ENCODE measurements around the gene TMEM237. TPM values are rescaled to one million over a fixed set of nuclear protein-coding genes. Genes with fewer than 3 reads are reported as not detected.

The TMEM237 gene
- total RNA-seq, 1 experiment from 2014 or later, result 32.8 TPM

DNA sequence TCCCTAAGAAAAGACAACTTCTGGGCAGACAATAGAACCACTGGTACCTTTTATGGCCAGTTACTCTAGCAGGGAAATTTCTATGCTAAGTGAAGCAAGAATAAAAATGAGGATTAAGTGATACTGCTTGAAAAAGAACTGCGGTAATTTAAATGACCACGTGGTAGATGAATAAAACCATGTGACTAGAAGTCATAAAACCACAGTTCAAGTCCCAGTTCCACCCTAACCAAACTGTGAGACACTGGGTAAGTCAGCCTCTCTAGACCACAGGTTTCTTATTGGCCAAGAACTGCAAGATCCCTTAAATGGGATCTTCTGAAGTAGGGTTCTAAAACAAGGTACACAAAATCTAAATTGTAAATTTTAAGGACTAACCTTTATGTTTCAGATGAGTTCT is 12.7 kb downstream of the TMEM237 start:
- Histone ChIP-seq H4K20me1 (ENCODE audit: low read length) (no peaks in the 10 kb centered on the region), H3K36me3 (ENCODE audit: low read depth, low read length) (peaks cover 40% of the 10 kb centered on the region)

DNA sequence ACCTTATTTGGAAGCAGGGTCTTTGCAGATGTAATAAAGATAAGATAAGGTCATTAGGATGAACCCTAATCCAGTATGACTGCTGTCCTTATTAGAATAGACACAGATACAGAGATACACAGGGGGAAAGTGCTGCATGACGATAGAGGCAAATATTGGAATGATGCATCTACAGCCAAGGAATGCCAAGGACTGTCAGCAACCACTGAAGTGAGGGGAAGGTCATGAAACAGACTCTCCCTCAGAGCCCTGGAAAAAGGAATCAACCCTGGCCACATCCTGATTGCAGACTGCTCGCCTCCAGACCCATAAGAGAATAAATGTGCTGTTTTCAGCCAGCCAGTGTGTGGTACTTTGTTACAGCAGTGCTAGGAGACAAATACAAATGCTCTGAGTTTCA is 14.8 kb downstream of the TMEM237 start:
- Histone ChIP-seq H3K9me2 (replicated peaks; ENCODE audit: low read length) (no peaks in the 10 kb centered on the region), H3K4me3 (ENCODE audit: low read length) (no peak overlapping the region), H4K20me1 (ENCODE audit: low read length) (no peaks in the 10 kb centered on the region), H3K9me3 (ENCODE audit: low read length) (no peaks in the 10 kb centered on the region), H3K4me1 (ENCODE audit: insufficient read depth, low read length) (no peaks in the 10 kb centered on the region), H3K27me3 (ENCODE audit: low read length) (no peaks in the 10 kb centered on the region), H3K9ac (ENCODE audit: low read length) (no peak overlapping the region), H3K27ac (ENCODE audit: low read length) (no peak overlapping the region), H3K36me3 (ENCODE audit: low read depth, low read length) (peaks cover 34% of the 10 kb centered on the region), H3K79me2 (ENCODE audit: low read length) (no peaks in the 10 kb centered on the region), H3K4me2 (ENCODE audit: low read length) (no peak overlapping the region), H2AFZ (ENCODE audit: low read length) (no peak overlapping the region), H3F3A (ENCODE audit: low read length, unreplicated experiment) (no peaks in the 10 kb centered on the region)
- POLR2A ChIA-PET (ENCODE audit: unreplicated experiment), result no interaction called here
- no peak for TF ChIP-seq EZH2 (IDR thresholded peaks at IDR 0.05; ENCODE audit: low read length, unreplicated experiment)
- no peak for TF ChIP-seq EZH2phosphoT487 (IDR thresholded peaks at IDR 0.05; ENCODE audit: borderline replicate concordance, low read length)
- TF ChIP-seq, protein P1, sequence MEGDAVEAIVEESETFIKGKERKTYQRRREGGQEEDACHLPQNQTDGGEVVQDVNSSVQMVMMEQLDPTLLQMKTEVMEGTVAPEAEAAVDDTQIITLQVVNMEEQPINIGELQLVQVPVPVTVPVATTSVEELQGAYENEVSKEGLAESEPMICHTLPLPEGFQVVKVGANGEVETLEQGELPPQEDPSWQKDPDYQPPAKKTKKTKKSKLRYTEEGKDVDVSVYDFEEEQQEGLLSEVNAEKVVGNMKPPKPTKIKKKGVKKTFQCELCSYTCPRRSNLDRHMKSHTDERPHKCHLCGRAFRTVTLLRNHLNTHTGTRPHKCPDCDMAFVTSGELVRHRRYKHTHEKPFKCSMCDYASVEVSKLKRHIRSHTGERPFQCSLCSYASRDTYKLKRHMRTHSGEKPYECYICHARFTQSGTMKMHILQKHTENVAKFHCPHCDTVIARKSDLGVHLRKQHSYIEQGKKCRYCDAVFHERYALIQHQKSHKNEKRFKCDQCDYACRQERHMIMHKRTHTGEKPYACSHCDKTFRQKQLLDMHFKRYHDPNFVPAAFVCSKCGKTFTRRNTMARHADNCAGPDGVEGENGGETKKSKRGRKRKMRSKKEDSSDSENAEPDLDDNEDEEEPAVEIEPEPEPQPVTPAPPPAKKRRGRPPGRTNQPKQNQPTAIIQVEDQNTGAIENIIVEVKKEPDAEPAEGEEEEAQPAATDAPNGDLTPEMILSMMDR (conservative IDR thresholded peaks at IDR 0.05; ENCODE audit: low read depth, low read length), result no peak
- no TSS peak for BruUV-seq (replicated peaks)
- CTCF ChIA-PET, result no interaction called here
- ATAC-seq (no peak), DNase-seq (no peak)
- intact Hi-C loops (cut with micrococcal nuclease), result no loop called here

More for the DNA sequence above, 12.7 kb downstream of the TMEM237 start:
- Histone ChIP-seq H2AFZ (ENCODE audit: low read length) (no peak overlapping the region), H3K4me1 (ENCODE audit: insufficient read depth, low read length) (no peaks in the 10 kb centered on the region), H3K27ac (ENCODE audit: low read length) (no peak overlapping the region), H3K4me2 (ENCODE audit: low read length) (no peak overlapping the region), H3F3A (ENCODE audit: low read length, unreplicated experiment) (no peaks in the 10 kb centered on the region), H3K9ac (ENCODE audit: low read length) (no peak overlapping the region), H3K4me3 (ENCODE audit: low read length) (no peak overlapping the region), H3K79me2 (ENCODE audit: low read length) (no peaks in the 10 kb centered on the region), H3K9me2 (replicated peaks; ENCODE audit: low read length) (no peaks in the 10 kb centered on the region), H3K9me3 (ENCODE audit: low read length) (no peaks in the 10 kb centered on the region), H3K27me3 (ENCODE audit: low read length) (no peaks in the 10 kb centered on the region)
- ATAC-seq (no peak), DNase-seq (no peak)
- CTCF ChIA-PET, result no interaction called here
- intact Hi-C loops (cut with micrococcal nuclease), result no loop called here
- no TSS peak for BruUV-seq (replicated peaks)
- TF ChIP-seq, protein P1 (conservative IDR thresholded peaks at IDR 0.05; ENCODE audit: low read depth, low read length), result no peak
- no peak for TF ChIP-seq EZH2phosphoT487 (IDR thresholded peaks at IDR 0.05; ENCODE audit: borderline replicate concordance, low read length)
- no peak for TF ChIP-seq EZH2 (IDR thresholded peaks at IDR 0.05; ENCODE audit: low read length, unreplicated experiment)
- POLR2A ChIA-PET (ENCODE audit: unreplicated experiment), result no interaction called here

DNA sequence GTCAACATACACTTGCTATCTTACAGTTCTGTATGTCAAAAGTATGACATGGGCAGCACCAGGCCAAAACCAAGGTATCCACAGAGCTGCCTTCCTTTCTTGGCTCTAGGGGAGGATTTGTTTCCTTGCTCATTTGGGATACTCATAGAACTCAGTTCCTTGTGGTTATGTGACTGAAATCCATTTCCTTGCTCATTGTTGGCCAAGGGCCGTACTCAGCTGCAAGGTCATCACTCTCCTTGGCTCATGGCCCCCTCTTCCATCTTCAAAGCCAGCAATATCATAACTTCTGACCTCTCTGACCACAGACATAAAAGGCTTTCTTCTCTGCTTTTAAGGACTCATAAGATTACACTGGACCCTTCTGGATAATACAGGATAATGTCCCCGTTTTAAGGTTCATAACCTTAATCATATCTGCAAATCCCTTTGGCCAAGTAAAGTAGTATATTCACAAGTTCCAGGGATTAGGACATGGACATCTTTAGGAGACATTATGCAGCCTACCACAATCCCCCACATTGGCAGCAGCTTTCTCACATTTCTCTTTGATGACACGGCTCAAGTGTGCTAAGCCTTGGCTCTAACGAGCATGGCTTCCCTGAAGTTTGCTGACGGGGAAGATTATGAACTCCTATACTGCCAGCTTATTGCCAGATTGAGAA is 20.9 kb downstream of the TMEM237 start:
- Histone ChIP-seq H3K36me3 (ENCODE audit: low read depth, low read length) (peaks cover 5% of the 10 kb centered on the region; the same call in 1 of the 2 replicates), H3K4me3 (ENCODE audit: low read length) (no peak overlapping the region), H3K4me2 (ENCODE audit: low read length) (no peak overlapping the region), H4K20me1 (ENCODE audit: low read length) (no peaks in the 10 kb centered on the region), H3F3A (ENCODE audit: low read length, unreplicated experiment) (no peaks in the 10 kb centered on the region), H3K79me2 (ENCODE audit: low read length) (no peaks in the 10 kb centered on the region), H3K4me1 (ENCODE audit: insufficient read depth, low read length) (peaks cover 11% of the 10 kb centered on the region), H3K27ac (ENCODE audit: low read length) (no peak overlapping the region), H3K9ac (ENCODE audit: low read length) (no peak overlapping the region), H2AFZ (ENCODE audit: low read length) (no peak overlapping the region), H3K9me3 (ENCODE audit: low read length) (no peaks in the 10 kb centered on the region), H3K9me2 (replicated peaks; ENCODE audit: low read length) (no peaks in the 10 kb centered on the region), H3K27me3 (ENCODE audit: low read length) (no peaks in the 10 kb centered on the region)
- ATAC-seq, result no peak
- TF ChIP-seq, protein P1 (conservative IDR thresholded peaks at IDR 0.05; ENCODE audit: low read depth, low read length), result no peak
- TF ChIP-seq EZH2phosphoT487 (IDR thresholded peaks at IDR 0.05; ENCODE audit: borderline replicate concordance, low read length), result no peak
- no peak for TF ChIP-seq EZH2 (IDR thresholded peaks at IDR 0.05; ENCODE audit: low read length, unreplicated experiment)
- ChIA-PET CTCF (no interaction called here), POLR2A (ENCODE audit: unreplicated experiment) (no interaction called here)
- intact Hi-C loops (cut with micrococcal nuclease), result no loop called here
- BruUV-seq (replicated peaks), result no TSS peak
- DNase-seq, result no peak

Data from PC-3 (cell line).